DMS153 treated with DMSO at 0.1 percent for 48 hours (cell line): ENCODE measurements around the gene ABLIM1.

Source experiments
- DNase-seq: peaks from one replicate; lab custom pipeline; 2025; ENCODE audit not compliant: unreplicated experiment; lab: John Stamatoyannopoulos, UW

Gene ABLIM1

DNA sequence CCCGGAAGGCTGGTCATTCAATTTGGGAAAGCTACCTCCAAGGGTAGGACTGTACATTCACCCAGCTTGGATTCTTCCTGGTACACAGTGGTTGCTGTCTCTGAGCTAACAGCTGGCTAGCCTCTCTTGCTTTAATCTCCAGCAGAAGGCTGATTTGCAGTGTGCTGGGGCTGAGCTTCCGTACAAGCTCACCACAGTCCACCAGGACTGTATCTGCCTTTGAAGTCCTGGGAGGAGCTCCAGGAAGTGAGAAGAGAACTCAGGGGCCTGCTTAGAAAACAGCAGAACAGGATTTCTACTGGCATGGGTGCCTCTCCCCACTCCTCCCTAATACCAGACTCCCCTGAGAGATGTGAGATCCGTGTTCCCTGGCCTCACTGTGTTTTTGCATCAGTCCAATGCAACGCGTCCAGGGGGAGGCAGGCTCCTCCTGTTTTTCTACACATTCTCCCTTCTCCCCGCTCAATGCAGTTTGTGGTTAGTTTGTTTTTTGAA, 260.4 kb downstream of the ABLIM1 start:
- DNase-seq, result no peak

DNA sequence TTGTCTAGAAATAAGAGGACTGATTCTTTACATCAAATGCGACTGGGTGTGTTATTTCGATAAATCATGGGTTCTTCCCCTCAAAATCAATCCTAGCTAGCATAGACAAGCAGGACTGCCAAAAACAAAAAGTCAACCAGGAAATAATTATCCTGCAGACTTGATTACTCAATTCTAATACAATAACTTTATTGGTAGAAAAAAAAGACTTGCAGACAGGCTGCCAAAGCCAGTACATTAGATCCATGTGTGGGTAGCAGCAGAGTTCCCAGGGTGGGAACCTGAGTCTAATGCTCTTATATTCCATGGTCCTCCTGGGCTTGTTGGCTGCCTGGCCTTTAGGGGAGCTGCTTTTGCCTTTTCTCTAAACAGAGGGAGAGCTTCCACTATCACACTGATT, 261.6 kb downstream of the ABLIM1 start:
- DNase-seq, result no peak

- DNase-seq, result no peak
These were observed 262.6 kb downstream of the ABLIM1 start for GRCh38 chr10:114395366-114396022.

DNA sequence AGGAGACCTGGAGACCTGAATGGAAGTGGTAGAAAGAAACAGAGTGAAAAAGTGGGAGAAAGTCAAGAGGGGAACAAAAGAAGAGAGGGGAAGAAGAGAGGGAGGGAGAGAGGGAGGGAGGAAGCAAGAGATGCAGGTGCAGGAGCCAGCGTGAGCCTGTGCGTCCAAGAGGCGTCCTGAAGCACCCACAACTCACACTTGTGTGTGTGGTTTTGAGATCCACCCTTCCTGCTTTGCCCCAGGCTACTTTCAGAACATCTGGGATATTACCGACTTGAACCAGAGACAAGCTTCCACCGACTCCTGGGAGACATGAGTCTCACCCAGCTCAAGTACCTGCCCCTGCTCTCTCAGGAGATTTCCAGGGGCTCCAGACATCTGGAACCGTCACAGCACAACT, 263.5 kb downstream of the ABLIM1 start:
- DNase-seq, result no peak

- no peak for DNase-seq
These were observed 264.2 kb downstream of the ABLIM1 start for GRCh38 chr10:114393886-114394285.

- no peak for DNase-seq
These were observed 264.6 kb downstream of the ABLIM1 start for GRCh38 chr10:114393482-114393881.

DNA sequence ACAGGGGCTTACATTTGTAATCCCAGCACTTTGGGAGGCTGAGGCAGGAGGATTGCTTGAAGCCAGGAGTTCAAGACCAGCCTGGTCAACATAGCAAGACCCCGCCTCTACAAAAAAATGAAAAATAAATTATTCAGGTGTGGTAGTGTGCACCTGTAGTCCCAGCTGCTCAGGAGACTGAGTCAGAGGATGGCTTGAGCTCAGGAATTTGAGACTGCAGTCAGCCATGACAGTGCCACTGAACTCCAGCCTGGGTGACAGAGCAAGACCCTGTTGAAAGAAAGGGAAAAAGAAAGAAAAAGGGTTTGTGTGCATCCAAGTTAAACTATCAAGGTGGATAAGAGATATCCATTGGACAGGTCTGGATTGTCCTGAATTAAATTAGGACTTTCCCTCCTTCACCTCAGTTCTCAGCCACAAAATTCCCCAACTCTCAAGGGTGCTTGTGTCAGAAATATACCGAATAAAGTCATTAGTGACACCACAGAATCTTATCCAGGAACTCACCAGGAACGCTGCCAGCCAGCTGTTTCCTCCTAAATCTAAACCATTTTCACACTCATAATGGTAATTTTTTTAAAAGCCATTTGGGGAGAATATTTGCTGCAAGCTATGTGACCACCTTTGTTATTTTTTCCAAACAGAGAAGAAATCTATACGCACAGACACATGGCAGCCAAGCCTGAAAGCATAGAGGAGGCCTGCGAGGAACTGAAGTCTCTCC, 265.8 kb downstream of the ABLIM1 start:
- DNase-seq, result no peak

GRCh38 chr10:114391599-114391998, 266.5 kb downstream of the ABLIM1 start:
- DNase-seq, result no peak

DNA sequence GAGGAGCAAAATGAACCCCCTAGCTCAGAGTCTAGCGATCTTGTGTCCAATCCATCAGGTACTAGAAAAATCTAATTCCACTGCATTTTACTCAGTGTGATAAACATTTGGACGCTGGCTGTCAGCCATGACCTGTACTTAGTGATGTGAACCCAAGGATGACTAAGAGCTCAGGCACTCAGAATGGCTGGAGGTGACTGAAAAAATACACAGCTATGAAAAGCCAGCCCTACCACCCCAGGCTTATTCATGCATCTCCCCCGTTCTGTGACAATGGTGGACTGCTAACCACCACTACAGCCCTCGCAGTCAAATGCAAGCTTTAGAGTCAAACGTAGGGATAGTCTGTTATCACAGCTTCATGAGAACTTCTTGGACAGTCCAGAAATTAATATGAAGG, 268.6 kb downstream of the ABLIM1 start:
- DNase-seq, result no peak

DNA sequence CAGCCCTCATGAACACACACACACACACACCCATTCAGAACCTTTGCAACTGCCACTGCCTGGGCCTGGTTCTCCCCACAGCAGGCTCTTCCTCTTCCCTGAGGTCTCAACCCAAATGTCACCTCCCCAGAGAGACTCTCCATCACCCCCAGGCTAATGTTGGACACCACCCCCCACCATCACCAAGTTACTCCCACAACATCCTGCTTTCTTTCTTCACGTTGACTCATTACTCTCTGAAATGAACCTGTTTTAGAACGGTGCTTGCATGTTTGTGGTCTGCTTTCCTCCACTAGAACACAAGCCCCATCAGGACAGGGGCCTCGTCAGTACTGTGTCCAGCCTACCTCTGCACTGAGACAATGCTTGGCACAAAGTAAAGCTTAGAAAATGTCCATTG, 269.8 kb downstream of the ABLIM1 start:
- no peak for DNase-seq

DNA sequence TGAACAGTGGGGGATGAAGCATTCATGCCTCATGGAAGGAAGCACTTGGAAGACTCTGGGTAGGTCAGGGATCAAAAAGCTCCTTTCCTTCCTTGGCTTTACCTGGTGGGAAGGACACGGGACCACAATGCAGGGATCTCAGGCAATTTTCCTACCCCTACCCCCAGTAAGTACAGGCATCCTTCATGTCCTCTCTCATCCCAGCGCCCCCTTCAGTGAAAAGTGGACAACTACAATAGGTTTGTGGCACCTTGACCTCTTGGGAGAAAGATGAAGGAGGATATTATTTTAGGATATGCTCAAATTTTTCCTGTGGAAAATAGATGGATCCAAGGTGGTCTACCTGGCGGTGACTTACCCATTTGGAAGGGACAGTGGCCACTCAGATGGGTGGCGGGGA, 270.3 kb downstream of the ABLIM1 start:
- DNase-seq, result no peak

DNA sequence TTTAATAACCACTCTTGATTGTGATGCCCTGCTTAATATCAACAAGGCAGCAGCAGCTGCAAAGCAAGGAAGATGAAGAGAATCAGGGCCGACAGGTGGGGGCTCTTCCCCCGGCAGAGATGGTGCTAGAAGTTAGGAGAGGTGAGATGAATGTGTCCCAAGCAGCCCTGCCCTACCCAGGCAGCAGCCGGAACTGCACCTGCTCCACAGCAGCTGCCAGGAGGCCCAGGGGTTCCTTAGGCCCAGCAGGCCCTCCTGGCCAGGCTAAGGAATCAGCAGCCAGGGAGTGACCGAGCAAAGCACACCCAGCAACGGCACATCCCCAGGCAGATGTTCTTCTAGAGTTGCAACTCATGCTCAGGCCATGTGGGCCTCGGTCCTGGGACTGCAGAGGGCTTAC, 271.6 kb downstream of the ABLIM1 start:
- no peak for DNase-seq

GRCh38 chr10:114385557-114385956, 272.5 kb downstream of the ABLIM1 start:
- no peak for DNase-seq

GRCh38 chr10:114384601-114385000, 273.5 kb downstream of the ABLIM1 start:
- DNase-seq, result no peak

GRCh38 chr10:114384181-114384580, 273.9 kb downstream of the ABLIM1 start:
- DNase-seq, result no peak
